Right lobe of liver (tissue), 6 donors: Measurements from ENCODE around the gene NEU4. TPM values are rescaled to one million over a fixed set of nuclear protein-coding genes. Genes with fewer than 3 reads are reported as not detected.

ENCODE experiments used
- ATAC-seq, 4 donors: fragments of 200-7000 bp; cut with Tn5 transposase; one replicate each; pipeline ENCODE4 v1.9.1; 2020; ENCODE audit warnings: mild to moderate bottlenecking in 4 of 4, moderate library complexity in 4 of 4
- DNase-seq, 3 donors: peaks; one replicate each; pipeline ENCODE4 v3.0.0-alpha.2; 2020
- H3K27ac ChIP-seq, 3 donors: fragments of 200-600 bp; one replicate each; pipeline ENCODE4 v1.8.0; 2022
- H3K27me3 ChIP-seq, 2 donors: fragments of 200-600 bp; one replicate each; pipeline ENCODE4 v1.8.0; 2022
- H3K36me3 ChIP-seq, 4 donors: fragments of 200-600 bp; sonication (generic) in 1 of 4; one replicate each; pipeline versions ENCODE4 v1.5.1 to v1.8.0; 2017 to 2022; ENCODE audit warnings: control low read depth in 1 of 4
- H3K4me1 ChIP-seq, 4 donors: fragments of 200-600 bp; sonication (generic) in 1 of 4; one replicate each; pipeline versions ENCODE4 v1.5.1 to v1.8.0; 2017 to 2022; ENCODE audit warnings: control low read depth in 1 of 4
- H3K4me3 ChIP-seq, 3 donors: fragments of 200-600 bp; one replicate each; pipeline ENCODE4 v1.8.0; 2022
- H3K9me3 ChIP-seq, 4 donors: fragments of 200-600 bp; sonication (generic) in 1 of 4; one replicate each; pipeline versions ENCODE4 v1.5.1 to v1.8.0; 2017 to 2022; ENCODE audit warnings: control low read depth in 1 of 4
- POLR2A ChIP-seq: fragments of 450-650 bp; IDR thresholded peaks from one replicate; pipeline ENCODE4 v1.6.1; 2017; ENCODE audit warnings: antibody characterized with exemption, mild to moderate bottlenecking
- WGBS: methylation state at CpG from one replicate; pipeline ENCODE4 v1.1.6; 2018; ENCODE audit warnings: low coverage, low lambda C conversion rate; ENCODE audit not compliant: insufficient coverage; ENCODE audit errors: missing lambda C conversion rate; 5-methylcytosine and 5-hydroxymethylcytosine counted together
- intact Hi-C, 2 donors: fragments of 100-400 bp; cut with DNase I; formaldehyde crosslinking; loops; one replicate each; pipeline versions ENCODE4 v1.11.2 to v1.14.1; 2022
- total RNA-seq, 6 experiments: library from RNA; depleted of rRNA in 2 of 6; stranded (reverse); fragments of >200 nt in 2 of 6; fragmentation: NEBNext Ultra II Directional in 3 of 6; extraction: Animal tissue kit (Norgen Biotek cat#: 25700) in 3 of 6; gene quantifications; one replicate each; pipeline versions ENCODE4 v1.1.0 to v1.2.4, GENCODE V29; 2016 to 2023
- TF ChIP-seq, protein P1 (sequence below), 4 donors: fragments of 200-600 bp in 3 of 4; fragments of 450-650 bp in 1 of 4; IDR thresholded peaks; one replicate each; pipeline versions ENCODE4 v1.5.1 to v1.8.0; 2016 to 2022; ENCODE audit warnings: antibody characterized with exemption in 4 of 4, mild to moderate bottlenecking in 2 of 4
- donor health status: DM: no; HTN: yes; CAD: no.
- donor health status: DM: no; HTN: no; CAD: no.
- donor health status: DM: no; HTN: no; CAD: no.
- donor health status: DM: no; HTN: yes; CAD: no.
- donor health status: DM: no; HTN: yes; CAD: no.

The NEU4 gene
- total RNA-seq, 6 experiments from 2014 or later, result 16.8 to 87.1 (median 76.2) TPM

DNA sequence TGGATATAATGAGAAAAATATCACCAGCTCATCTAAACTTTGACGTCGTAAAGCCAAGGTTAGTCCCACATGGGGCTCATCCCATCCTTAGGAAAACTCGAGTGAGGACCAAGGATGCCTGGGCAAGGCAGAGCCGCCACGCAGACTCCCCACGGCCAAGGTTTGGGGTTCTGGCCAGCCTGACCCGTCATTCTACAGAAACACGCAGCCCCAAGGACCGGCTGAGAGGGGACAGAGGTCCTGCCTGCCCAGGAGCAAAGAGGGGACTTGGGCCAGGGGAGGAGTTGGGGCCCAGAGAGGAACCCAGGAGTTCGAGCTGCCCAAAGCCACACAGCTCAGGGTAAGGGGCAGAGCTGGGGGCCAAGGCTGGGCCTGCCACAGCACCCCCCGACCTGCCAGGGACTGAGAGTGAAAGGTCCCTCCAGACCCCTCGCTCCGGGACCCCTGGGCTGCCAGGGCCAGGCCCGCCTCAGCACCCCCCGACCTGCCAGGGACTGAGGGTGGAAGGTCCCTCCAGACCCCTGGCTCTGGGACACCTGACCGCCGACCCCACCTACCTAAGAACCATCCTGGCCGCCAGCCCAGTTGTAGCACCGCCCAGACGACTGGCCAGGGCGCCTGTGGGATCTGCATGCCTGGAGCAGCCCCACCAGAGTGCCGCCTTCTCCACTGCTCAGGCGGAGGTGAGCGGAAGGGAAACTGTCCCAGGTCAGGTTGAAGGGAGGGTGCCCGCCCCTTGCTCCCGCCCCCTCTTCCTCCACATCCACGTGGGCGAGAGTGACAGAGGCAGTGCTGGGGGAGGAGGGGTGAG, 49.4 kb downstream of the NEU4 start, which contains the start of gene PDCD1:
Gene PDCD1, minus strand, starts transcription at position 689 of the 811 bp plus-strand sequence. Its CDS starts 56 bp downstream, at position 633.
- H3K27me3 ChIP-seq, result no peaks in the 10 kb centered on the region
- intact Hi-C loops, result no loop called here
- H3K4me1 ChIP-seq, result no peaks in the 10 kb centered on the region
- H3K27ac ChIP-seq, result peak within 1 kb of the TSS in 2 of 3 donors; percentile 44 to 47
- no peaks in the 10 kb centered on the region for H3K36me3 ChIP-seq
- H3K9me3 ChIP-seq, result no peaks in the 10 kb centered on the region
- no peak within 1 kb of the TSS for H3K4me3 ChIP-seq
- DNase-seq, result peak in 2 of 3 donors; percentile 34 to 53
- WGBS, result 35% methylated on average over 8 of the region's 28 CpGs
- ATAC-seq, result peak; percentile 6 to 26 (median 12)
- no peak for TF ChIP-seq POLR2A
- TF ChIP-seq, protein P1, sequence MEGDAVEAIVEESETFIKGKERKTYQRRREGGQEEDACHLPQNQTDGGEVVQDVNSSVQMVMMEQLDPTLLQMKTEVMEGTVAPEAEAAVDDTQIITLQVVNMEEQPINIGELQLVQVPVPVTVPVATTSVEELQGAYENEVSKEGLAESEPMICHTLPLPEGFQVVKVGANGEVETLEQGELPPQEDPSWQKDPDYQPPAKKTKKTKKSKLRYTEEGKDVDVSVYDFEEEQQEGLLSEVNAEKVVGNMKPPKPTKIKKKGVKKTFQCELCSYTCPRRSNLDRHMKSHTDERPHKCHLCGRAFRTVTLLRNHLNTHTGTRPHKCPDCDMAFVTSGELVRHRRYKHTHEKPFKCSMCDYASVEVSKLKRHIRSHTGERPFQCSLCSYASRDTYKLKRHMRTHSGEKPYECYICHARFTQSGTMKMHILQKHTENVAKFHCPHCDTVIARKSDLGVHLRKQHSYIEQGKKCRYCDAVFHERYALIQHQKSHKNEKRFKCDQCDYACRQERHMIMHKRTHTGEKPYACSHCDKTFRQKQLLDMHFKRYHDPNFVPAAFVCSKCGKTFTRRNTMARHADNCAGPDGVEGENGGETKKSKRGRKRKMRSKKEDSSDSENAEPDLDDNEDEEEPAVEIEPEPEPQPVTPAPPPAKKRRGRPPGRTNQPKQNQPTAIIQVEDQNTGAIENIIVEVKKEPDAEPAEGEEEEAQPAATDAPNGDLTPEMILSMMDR (IDR thresholded peaks at IDR 0.05), result no peak

DNA sequence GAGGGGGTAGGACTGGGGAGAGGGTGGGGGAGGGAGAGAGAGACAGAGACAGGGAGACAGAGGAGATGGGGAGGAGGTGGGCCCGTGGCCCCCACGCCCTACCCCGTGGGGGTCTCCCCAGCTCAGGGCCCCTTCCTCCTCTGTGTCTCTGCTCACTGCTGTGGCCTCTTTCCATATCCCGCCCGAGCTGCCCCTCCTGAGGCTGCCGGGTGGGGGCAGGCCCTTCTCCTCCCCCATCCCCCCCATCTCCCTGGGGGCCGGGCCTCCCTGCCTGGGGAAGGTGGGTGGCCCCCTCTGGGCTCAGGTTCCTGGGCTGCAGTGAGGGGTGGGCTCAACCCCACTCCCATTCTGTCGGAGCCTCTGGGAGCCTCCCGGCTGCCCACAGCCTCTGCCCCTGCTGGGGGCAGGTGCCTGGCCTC, 50.0 kb downstream of the NEU4 start:
- DNase-seq, result no peak
- peak in 1 of 4 donors; percentile 4 for ATAC-seq
- TF ChIP-seq, protein P1 (IDR thresholded peaks at IDR 0.05), result no peak
- TF ChIP-seq POLR2A, result no peak
- Histone ChIP-seq H3K27ac (peak overlapping the region in 2 of 3 donors; percentile 44 to 47), H3K36me3 (no peaks in the 10 kb centered on the region), H3K4me3 (no peak overlapping the region), H3K27me3 (no peaks in the 10 kb centered on the region), H3K9me3 (no peaks in the 10 kb centered on the region), H3K4me1 (no peaks in the 10 kb centered on the region)
- intact Hi-C loops, result no loop called here
- WGBS, result 12% methylated on average over 3 of the region's 9 CpGs

DNA sequence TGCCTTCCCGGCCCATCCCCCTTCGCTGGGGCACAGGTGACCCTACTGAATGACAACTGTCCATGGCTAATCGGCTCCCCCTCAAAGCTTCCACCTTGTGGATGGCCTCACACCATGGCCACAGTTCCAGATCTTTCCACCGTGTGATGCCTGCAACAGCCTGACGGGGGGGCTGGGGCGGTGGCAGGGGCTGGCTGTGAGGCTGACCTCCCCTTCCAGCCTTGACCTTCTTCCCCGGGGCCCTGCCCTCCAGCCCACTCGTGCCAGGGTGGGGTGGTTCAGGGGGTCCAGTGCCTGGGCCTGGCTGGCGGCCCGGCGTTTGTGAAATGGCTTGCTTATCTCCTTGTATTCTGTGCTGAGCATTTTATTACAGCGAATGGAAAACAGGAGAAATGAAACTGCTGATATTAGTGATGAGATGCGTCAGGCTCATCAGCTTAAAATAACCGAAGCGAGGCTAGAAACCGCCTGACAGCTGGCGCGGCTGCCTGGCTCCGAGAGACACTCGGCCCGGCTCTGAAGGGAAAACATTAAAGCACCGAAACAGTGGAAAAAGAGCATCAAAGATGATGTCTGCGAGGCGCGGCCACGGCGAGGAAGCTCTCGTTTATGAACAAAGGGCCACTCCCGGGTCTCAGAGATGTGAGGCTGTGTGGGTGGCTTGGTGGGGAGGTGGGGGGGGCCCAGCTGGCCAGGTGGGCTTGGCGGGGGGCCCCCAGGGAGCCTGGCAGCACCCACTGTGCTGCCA, 50.6 kb downstream of the NEU4 start:
- Histone ChIP-seq H3K27ac (peak overlapping the region; percentile 33 to 47 (median 44)), H3K27me3 (no peaks in the 10 kb centered on the region), H3K9me3 (no peaks in the 10 kb centered on the region), H3K36me3 (no peaks in the 10 kb centered on the region), H3K4me3 (no peak overlapping the region), H3K4me1 (no peaks in the 10 kb centered on the region)
- WGBS, result 58% methylated on average over 17 of the region's 30 CpGs
- peak in 2 of 3 donors; percentile 34 to 57 for DNase-seq
- ATAC-seq, result peak; percentile 6 to 59 (median 40)
- no peak for TF ChIP-seq POLR2A
- TF ChIP-seq, protein P1 (IDR thresholded peaks at IDR 0.05), result no peak
- intact Hi-C loops, result loop anchor here in 1 of 2 donors (10.0 kb wide), 1 partner anchor 135 kb away; no protein-coding TSS in a partner anchor

DNA sequence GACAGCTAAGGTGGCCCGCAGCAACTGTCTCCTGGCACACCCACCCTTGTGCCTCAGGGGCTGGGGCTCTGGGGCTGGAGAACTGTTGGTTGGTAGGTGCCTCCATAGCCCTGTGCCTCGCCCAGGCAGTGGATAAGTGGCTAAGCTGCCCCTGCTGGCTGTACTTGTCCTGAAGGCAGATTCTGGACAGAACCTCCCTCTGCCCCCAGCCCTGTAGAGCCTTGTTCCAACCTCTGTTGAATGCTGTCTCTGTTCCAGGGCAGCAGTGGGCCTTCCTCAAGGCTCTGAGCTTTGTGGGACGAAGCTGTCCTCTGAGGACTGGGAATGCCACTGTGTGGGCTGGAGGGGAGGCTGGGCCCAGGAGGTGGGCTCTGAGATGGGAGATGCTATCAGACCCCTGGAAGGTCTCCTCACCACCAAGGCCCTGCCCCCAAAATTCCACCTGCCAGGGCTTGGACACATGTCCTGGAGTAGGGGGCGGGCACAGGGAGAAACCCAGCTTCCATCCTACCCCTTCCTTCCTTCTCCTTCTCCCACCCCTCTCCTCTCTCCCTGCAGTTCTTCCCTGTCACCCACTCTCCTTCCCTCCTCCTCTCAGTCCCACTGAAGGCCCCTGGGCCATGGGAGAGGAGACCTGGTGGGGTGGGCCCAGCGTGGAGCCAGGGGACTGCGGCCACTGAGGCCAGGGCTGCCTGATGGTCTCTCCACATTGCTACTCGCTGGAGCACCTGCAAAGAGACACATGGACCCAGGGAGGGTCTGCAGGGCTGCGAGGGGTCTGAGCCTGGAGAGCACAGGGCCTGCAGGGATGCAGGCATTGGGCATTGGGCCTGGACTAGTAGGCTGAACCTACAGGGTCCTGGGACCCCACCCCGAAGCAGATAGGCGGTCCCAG, 51.4 kb downstream of the NEU4 start:
- Histone ChIP-seq H3K27me3 (no peaks in the 10 kb centered on the region), H3K9me3 (no peaks in the 10 kb centered on the region), H3K36me3 (no peaks in the 10 kb centered on the region), H3K4me1 (no peaks in the 10 kb centered on the region), H3K4me3 (no peak overlapping the region), H3K27ac (peak overlapping the region; percentile 33 to 47 (median 44))
- WGBS, result no CpG with 5 or more reads among the region's 10 CpGs
- DNase-seq, result peak in 2 of 3 donors; percentile 7 to 46
- TF ChIP-seq, protein P1 (IDR thresholded peaks at IDR 0.05), result no peak
- no peak for TF ChIP-seq POLR2A
- intact Hi-C loops, result loop anchor here in 1 of 2 donors (10.0 kb wide), 1 partner anchor 136 kb away; no protein-coding TSS in a partner anchor
- ATAC-seq, result peak in 1 of 4 donors; percentile 6
